Cardiac muscle cell (in vitro differentiated cells and primary cell): ENCODE measurements around the gene NCMAP. TPM values are rescaled to one million over a fixed set of nuclear protein-coding genes. Genes with fewer than 3 reads are reported as not detected.

Source experiments
- DNase-seq, 2 donors: peaks; one replicate each; pipeline versions ENCODE4 v3.0.0 to v3.0.0-alpha.2; 2010 to 2017; ENCODE audit warnings: low read depth in 1 of 2, low spot score in 1 of 2
- H3K27ac ChIP-seq: fragments of 200-600 bp; sonication (generic); 2 replicates; pipeline ENCODE4 v1.5.1; 2016
- H3K27me3 ChIP-seq: fragments of 200-600 bp; sonication (generic); 2 replicates; pipeline ENCODE4 v1.6.0; 2016; ENCODE audit warnings: control low read depth
- H3K36me3 ChIP-seq: fragments of 200-600 bp; sonication (generic); 2 replicates; pipeline ENCODE4 v1.5.1; 2016; ENCODE audit warnings: control low read depth
- H3K4me1 ChIP-seq: fragments of 200-600 bp; sonication (generic); 2 replicates; pipeline ENCODE4 v1.8.1; 2017; ENCODE audit warnings: low read depth, mild to moderate bottlenecking, mixed run types
- H3K4me3 ChIP-seq: fragments of 200-600 bp; sonication (generic); 2 replicates; pipeline ENCODE4 v1.5.1; 2016; ENCODE audit warnings: mild to moderate bottlenecking
- H3K9me3 ChIP-seq: fragments of 200-600 bp; sonication (generic); 2 replicates; pipeline ENCODE4 v1.5.1; 2017; ENCODE audit warnings: low read depth, mild to moderate bottlenecking, control low read depth
- polyA plus RNA-seq: library from polyadenylated mRNA; unstranded; fragments of >200 nt; fragmentation: Nextera tagmentation; extraction: Ambion mirVana; gene quantifications from 2 replicates; pipeline ENCODE4 v1.2.1, GENCODE V29; 2016
- total RNA-seq: library from RNA; depleted of rRNA; stranded (reverse); fragments of >200 nt; gene quantifications from 2 replicates; pipeline ENCODE4 v1.2.3, GENCODE V29; 2016
- TF ChIP-seq, protein P1 (sequence below): IDR thresholded peaks from 2 replicates; pipeline ENCODE4 v1.5.1; 2012; ENCODE audit warnings: low read depth, mild to moderate bottlenecking, low read length

Gene NCMAP
- total RNA-seq (0.11 TPM in 1 of 2 replicates, not detected in the other), polyA plus RNA-seq (not detected in 2 replicates)

DNA sequence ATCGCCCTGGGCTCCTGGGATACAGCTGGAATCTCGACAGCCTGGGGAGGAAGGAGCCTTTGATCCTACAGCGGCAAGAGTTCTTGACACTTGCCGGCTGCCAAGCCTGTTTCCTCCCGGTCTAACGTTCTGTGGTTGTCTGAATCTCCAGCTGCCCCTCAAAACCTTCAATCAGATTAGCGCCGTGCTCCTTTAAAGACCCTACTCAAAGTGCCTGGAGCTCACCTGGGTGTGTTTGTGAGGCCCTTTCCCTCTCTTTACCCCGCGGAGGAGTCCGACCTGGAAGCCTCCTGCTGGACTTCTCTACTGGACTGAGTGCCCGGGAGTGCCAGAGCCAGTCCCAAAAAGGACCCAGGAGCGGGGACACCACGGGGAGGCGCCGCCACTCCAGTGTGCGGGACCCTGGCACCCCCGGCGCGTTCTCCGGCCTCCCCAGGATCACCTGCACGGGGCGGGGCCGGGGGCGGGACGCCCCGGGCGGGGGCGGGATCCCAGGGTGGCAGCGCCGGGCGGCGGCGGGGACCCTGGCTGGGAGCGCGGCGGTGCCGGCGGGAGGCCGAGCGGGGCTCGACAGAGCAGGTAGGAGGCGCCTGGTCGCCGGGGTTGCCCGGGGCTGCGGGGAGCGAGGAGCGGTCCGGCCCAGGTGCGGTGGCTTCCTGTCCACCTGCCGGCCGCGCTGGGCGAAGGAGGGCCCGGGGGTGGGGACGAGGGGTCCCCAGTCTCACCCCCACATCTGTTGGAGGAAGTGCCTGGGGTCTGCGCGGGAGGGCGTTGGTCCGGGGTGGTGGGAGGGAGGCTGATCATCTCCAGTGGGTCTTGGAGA, at the start of gene NCMAP:
Gene NCMAP (plus strand): TSS at position 497 of the 823 bp plus-strand sequence. CDS start 39,344 bp downstream, outside the sequence.
- Histone ChIP-seq H3K36me3 (no peaks in the 10 kb centered on the region), H3K27me3 (peaks cover 26% of the 10 kb centered on the region), H3K27ac (no peak within 1 kb of the TSS), H3K4me1 (peaks cover 14% of the 10 kb centered on the region), H3K4me3 (peak within 1 kb of the TSS; percentile 25), H3K9me3 (no peaks in the 10 kb centered on the region)
- TF ChIP-seq, protein P1, sequence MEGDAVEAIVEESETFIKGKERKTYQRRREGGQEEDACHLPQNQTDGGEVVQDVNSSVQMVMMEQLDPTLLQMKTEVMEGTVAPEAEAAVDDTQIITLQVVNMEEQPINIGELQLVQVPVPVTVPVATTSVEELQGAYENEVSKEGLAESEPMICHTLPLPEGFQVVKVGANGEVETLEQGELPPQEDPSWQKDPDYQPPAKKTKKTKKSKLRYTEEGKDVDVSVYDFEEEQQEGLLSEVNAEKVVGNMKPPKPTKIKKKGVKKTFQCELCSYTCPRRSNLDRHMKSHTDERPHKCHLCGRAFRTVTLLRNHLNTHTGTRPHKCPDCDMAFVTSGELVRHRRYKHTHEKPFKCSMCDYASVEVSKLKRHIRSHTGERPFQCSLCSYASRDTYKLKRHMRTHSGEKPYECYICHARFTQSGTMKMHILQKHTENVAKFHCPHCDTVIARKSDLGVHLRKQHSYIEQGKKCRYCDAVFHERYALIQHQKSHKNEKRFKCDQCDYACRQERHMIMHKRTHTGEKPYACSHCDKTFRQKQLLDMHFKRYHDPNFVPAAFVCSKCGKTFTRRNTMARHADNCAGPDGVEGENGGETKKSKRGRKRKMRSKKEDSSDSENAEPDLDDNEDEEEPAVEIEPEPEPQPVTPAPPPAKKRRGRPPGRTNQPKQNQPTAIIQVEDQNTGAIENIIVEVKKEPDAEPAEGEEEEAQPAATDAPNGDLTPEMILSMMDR, result no peak
- DNase-seq, result peak in 1 of 2 donors; percentile 51

- H3K27me3 ChIP-seq, result no peaks in the 10 kb centered on the region
- H3K9me3 ChIP-seq, result no peaks in the 10 kb centered on the region
- peaks cover 5% of the 10 kb centered on the region for H3K4me1 ChIP-seq
- H3K36me3 ChIP-seq, result no peaks in the 10 kb centered on the region
- TF ChIP-seq, protein P1, result no peak
- no peak overlapping the region for H3K4me3 ChIP-seq
- H3K27ac ChIP-seq, result no peak overlapping the region
- DNase-seq, result no peak
Observed at GRCh38 chr1:24506691-24507381, 49.1 kb upstream of the NCMAP start.

DNA sequence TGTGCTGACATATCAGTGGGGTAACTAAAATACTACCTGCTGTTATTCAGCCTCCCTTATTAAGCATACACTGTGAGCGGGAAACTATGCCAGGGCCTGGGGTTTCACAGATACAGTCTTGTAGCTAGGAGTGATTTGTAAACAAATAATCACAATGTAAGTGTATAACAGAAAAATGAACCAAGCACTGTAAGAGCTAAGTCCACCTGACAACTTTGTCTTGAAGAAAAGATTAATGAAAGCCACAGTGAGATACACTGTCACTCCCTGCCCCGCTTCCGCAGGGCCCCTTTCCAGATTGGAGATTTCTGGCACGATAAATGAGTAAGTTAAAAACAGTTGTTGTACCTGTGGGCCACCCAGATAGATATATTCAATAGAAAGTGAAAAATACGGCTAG, 48.5 kb upstream of the NCMAP start:
- TF ChIP-seq, protein P1, result no peak
- Histone ChIP-seq H3K27me3 (no peaks in the 10 kb centered on the region), H3K36me3 (no peaks in the 10 kb centered on the region), H3K4me1 (peaks cover 5% of the 10 kb centered on the region), H3K27ac (no peak overlapping the region), H3K4me3 (no peak overlapping the region), H3K9me3 (no peaks in the 10 kb centered on the region)
- DNase-seq, result no peak

GRCh38 chr1:24508911-24509310, 47.0 kb upstream of the NCMAP start:
- Histone ChIP-seq H3K4me3 (no peak overlapping the region), H3K27me3 (no peaks in the 10 kb centered on the region)

DNA sequence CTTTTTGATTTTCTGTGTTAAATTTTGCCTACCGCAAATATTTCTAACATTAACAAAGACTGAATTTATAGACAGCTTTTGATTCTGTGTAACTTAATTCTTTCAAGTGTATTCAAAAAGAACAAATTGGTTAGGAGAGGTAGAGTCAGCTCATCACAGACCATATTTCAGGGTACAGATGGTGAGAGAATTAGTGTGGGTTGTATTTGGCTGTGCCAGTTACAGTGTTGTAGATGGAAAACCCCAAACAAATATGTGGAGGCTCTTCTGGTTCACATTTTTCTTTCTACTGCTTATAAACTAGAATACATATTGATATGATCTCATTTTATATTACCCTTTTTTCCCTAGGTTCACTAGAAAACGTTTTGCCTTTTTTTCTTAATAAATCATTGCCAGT, 42.2 kb upstream of the NCMAP start:
- Histone ChIP-seq H3K4me3 (no peak overlapping the region), H3K4me1 (no peaks in the 10 kb centered on the region), H3K9me3 (no peaks in the 10 kb centered on the region), H3K27ac (no peak overlapping the region), H3K36me3 (no peaks in the 10 kb centered on the region), H3K27me3 (no peaks in the 10 kb centered on the region)
- DNase-seq, result no peak
- TF ChIP-seq, protein P1, result no peak

More at GRCh38 chr1:24508911-24509310, 47.0 kb upstream of the NCMAP start:
- DNase-seq, result no peak
- Histone ChIP-seq H3K4me1 (no peaks in the 10 kb centered on the region), H3K36me3 (no peaks in the 10 kb centered on the region), H3K9me3 (no peaks in the 10 kb centered on the region), H3K27ac (no peak overlapping the region)
- TF ChIP-seq, protein P1, result no peak
